PFSK-1 (cell line): ENCODE data around the gene RFTN1.

Experiments used
- FOXP2 ChIP-seq: optimal IDR thresholded peaks from 2 replicates; pipeline ENCODE3; 2011; ENCODE audit warnings: borderline replicate concordance, control low read depth, inconsistent platforms; ENCODE audit not compliant: insufficient read depth; ENCODE audit errors: extremely low read length, extremely low read depth
- POLR2AphosphoS5 ChIP-seq: IDR thresholded peaks from 2 replicates; pipeline ENCODE4 v1.6.1; 2012; ENCODE audit warnings: low read depth, mild to moderate bottlenecking, control low read depth, low read length, moderate library complexity
- SIN3A ChIP-seq: IDR thresholded peaks from 2 replicates; pipeline ENCODE4 v1.6.1; 2012; ENCODE audit warnings: mild to moderate bottlenecking, low read length, moderate library complexity, borderline replicate concordance; ENCODE audit not compliant: insufficient read depth
- TAF1 ChIP-seq: IDR thresholded peaks from 2 replicates; pipeline ENCODE4 v1.6.1; 2012; ENCODE audit warnings: low read length, control low read depth, borderline replicate concordance; ENCODE audit not compliant: insufficient read depth
- TF ChIP-seq, protein P1 (sequence below), 2 experiments: IDR thresholded peaks; 2 replicates each; pipeline versions ENCODE4 v1.6.1 to v1.8.0; 2011 to 2012; ENCODE audit warnings: low read depth in 2 of 2, low read length in 2 of 2, control low read depth in 1 of 2, inconsistent platforms in 1 of 2, mild to moderate bottlenecking in 1 of 2, moderate library complexity in 1 of 2; ENCODE audit not compliant: insufficient read depth in 1 of 2

RFTN1 gene

GRCh38 chr3:16297997-16298885 lies 215.3 kb downstream of the RFTN1 start:
- TF ChIP-seq FOXP2 (no peak), TAF1 (no peak), POLR2AphosphoS5 (no peak), SIN3A (no peak)
- TF ChIP-seq, protein P1, sequence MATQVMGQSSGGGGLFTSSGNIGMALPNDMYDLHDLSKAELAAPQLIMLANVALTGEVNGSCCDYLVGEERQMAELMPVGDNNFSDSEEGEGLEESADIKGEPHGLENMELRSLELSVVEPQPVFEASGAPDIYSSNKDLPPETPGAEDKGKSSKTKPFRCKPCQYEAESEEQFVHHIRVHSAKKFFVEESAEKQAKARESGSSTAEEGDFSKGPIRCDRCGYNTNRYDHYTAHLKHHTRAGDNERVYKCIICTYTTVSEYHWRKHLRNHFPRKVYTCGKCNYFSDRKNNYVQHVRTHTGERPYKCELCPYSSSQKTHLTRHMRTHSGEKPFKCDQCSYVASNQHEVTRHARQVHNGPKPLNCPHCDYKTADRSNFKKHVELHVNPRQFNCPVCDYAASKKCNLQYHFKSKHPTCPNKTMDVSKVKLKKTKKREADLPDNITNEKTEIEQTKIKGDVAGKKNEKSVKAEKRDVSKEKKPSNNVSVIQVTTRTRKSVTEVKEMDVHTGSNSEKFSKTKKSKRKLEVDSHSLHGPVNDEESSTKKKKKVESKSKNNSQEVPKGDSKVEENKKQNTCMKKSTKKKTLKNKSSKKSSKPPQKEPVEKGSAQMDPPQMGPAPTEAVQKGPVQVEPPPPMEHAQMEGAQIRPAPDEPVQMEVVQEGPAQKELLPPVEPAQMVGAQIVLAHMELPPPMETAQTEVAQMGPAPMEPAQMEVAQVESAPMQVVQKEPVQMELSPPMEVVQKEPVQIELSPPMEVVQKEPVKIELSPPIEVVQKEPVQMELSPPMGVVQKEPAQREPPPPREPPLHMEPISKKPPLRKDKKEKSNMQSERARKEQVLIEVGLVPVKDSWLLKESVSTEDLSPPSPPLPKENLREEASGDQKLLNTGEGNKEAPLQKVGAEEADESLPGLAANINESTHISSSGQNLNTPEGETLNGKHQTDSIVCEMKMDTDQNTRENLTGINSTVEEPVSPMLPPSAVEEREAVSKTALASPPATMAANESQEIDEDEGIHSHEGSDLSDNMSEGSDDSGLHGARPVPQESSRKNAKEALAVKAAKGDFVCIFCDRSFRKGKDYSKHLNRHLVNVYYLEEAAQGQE (IDR thresholded peaks at IDR 0.05; ENCODE audit: insufficient read depth in 1 of 2, low read depth in 2 of 2, low read length in 2 of 2): no peak

GRCh38 chr3:16295298-16295890 lies 218.1 kb downstream of the RFTN1 start:
- TF ChIP-seq POLR2AphosphoS5 (no peak), FOXP2 (no peak), SIN3A (no peak), TAF1 (no peak)
- TF ChIP-seq, protein P1 (IDR thresholded peaks at IDR 0.05; ENCODE audit: insufficient read depth in 1 of 2, low read depth in 2 of 2, low read length in 2 of 2): no peak

DNA sequence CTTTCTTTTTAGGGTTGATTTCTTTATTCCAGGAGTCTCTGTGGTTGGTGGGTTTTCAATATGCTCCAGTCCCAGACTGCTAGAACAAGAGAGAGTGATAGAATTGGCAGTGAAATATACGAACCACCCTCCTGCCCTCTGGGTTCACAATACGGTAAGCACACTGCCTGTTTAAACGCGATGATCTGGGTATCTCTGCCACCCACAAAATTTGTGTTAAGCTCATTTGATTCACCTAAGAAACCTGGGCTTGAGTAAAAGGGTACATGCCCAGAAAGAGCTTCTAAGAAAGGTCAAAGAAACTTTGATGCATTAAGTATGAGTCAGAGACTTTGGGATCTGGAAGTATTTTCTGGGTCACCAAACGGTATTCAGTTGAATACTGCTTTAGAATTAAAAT lies 218.7 kb downstream of the RFTN1 start:
- TF ChIP-seq, protein P1 (IDR thresholded peaks at IDR 0.05; ENCODE audit: insufficient read depth in 1 of 2, low read depth in 2 of 2, low read length in 2 of 2): no peak
- no peak for TF ChIP-seq FOXP2
- no peak for TF ChIP-seq POLR2AphosphoS5
- no peak for TF ChIP-seq SIN3A
- no peak for TF ChIP-seq TAF1

DNA sequence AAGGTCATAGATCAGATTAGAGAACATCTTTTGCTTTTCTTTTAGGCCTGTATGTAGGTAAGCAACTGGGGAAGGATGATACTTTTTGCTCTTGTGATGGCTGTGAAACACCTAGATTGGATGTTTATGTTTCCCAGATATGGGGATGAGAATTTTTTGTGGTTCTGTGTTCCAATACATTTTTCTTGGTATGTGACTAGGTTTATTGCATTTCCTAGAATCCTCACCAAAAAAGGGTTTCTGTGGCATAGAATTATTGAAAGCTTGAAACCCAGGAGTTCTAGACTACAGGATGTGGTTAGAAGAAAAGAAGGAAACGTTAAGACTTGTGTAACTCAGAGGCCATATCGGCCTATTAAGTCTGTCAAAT lies 222.7 kb downstream of the RFTN1 start:
- TF ChIP-seq, protein P1 (IDR thresholded peaks at IDR 0.05; ENCODE audit: insufficient read depth in 1 of 2, low read depth in 2 of 2, low read length in 2 of 2): no peak
- no peak for TF ChIP-seq POLR2AphosphoS5
- TF ChIP-seq SIN3A: no peak
- TF ChIP-seq FOXP2: no peak
- TF ChIP-seq TAF1: no peak
